ENCODE measurements around the gene KAT8. TPM values are rescaled to one million over a fixed set of nuclear protein-coding genes. Genes with fewer than 3 reads are reported as not detected.

Gene KAT8
- total RNA-seq, 1 donor from 2014 or later, result 72.6 TPM

DNA sequence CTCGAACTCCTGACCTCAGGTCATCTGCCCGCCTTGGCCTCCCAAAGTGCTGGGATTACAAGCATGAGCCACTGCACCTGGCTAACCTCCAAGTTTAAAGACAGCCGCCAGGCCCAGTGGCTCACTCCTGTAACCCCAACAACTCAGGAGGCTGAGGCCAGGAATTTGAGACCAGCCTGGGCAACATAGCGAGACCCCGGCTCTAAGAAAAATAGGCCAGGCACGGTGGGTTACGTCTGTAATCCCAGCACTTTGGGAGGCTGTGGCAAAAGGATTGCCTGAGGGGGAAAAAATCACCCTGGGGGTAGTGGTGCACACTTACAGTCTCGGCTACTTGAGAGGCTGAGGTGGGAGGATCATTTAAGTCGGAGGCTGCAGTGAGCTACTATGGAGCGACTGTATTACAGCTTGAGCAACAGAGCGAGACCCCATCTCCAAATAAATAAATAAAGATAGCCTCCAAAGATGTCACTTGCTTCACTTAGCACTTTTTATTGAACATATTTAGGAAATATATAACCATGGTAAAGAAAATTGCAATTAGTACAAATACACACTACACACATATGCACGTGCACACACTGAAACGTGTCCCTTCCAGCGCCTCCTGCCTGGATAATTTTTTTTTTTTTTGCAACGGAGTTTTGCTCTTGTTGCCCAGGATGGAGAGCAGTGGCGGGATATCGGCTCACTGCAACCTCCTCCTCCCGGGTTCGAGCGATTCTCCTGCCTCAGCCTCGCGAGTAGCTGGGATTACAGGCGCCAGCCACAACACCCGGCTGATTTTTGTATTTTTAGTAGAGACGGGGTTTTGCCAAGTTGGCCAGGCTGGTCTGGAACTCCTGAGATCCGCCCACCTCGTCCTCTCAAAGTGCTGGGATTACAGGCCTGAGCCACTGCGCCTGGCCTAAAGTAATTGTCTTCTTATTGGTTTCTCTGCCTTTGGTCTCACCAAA, 10.7 kb upstream of the KAT8 start:
- TF ChIP-seq, protein P1, sequence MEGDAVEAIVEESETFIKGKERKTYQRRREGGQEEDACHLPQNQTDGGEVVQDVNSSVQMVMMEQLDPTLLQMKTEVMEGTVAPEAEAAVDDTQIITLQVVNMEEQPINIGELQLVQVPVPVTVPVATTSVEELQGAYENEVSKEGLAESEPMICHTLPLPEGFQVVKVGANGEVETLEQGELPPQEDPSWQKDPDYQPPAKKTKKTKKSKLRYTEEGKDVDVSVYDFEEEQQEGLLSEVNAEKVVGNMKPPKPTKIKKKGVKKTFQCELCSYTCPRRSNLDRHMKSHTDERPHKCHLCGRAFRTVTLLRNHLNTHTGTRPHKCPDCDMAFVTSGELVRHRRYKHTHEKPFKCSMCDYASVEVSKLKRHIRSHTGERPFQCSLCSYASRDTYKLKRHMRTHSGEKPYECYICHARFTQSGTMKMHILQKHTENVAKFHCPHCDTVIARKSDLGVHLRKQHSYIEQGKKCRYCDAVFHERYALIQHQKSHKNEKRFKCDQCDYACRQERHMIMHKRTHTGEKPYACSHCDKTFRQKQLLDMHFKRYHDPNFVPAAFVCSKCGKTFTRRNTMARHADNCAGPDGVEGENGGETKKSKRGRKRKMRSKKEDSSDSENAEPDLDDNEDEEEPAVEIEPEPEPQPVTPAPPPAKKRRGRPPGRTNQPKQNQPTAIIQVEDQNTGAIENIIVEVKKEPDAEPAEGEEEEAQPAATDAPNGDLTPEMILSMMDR (conservative IDR thresholded peaks at IDR 0.05), result no peak
- DNase-seq (ENCODE audit: low read depth, low spot score), result no peak
- Mint-ChIP-seq H3K4me3 (peak overlapping the region; percentile 90), H3K4me1 (peaks cover 16% of the 10 kb centered on the region), H3K27ac (ENCODE audit: unreplicated experiment) (no peak overlapping the region), H3K27me3 (ENCODE audit: low read depth) (no peaks in the 10 kb centered on the region), H3K9me3 (no peaks in the 10 kb centered on the region), H3K36me3 (ENCODE audit: low read depth) (peaks cover 3% of the 10 kb centered on the region)

DNA sequence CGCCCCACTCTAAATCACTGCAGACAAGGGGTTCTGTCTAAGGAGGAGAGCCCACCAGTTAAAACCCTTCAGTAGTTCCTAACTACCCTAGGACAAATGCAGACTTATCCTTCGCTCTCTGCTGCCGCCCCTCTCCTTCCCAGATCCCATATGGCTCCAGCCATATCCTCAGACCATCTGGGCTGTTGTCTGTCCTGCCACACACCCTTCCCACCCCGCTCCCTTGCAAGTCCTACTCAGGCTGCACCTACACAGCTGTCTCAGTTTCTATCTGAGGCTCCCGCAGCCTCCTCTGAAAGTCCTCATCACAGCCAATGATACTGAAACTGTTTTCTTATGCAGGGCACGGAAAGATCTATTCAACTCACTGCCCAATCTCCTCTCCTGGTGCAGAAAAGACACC, 10.0 kb upstream of the KAT8 start:
- H3K36me3 Mint-ChIP-seq (ENCODE audit: low read depth), result peaks cover 3% of the 10 kb centered on the region
- peaks cover 16% of the 10 kb centered on the region for H3K4me1 Mint-ChIP-seq
- no peaks in the 10 kb centered on the region for H3K27me3 Mint-ChIP-seq (ENCODE audit: low read depth)
- H3K27ac Mint-ChIP-seq (ENCODE audit: unreplicated experiment), result no peak overlapping the region
- H3K4me3 Mint-ChIP-seq, result peak overlapping the region; percentile 90
- TF ChIP-seq, protein P1 (conservative IDR thresholded peaks at IDR 0.05), result no peak
- H3K9me3 Mint-ChIP-seq, result no peaks in the 10 kb centered on the region
- DNase-seq (ENCODE audit: low read depth, low spot score), result no peak

DNA sequence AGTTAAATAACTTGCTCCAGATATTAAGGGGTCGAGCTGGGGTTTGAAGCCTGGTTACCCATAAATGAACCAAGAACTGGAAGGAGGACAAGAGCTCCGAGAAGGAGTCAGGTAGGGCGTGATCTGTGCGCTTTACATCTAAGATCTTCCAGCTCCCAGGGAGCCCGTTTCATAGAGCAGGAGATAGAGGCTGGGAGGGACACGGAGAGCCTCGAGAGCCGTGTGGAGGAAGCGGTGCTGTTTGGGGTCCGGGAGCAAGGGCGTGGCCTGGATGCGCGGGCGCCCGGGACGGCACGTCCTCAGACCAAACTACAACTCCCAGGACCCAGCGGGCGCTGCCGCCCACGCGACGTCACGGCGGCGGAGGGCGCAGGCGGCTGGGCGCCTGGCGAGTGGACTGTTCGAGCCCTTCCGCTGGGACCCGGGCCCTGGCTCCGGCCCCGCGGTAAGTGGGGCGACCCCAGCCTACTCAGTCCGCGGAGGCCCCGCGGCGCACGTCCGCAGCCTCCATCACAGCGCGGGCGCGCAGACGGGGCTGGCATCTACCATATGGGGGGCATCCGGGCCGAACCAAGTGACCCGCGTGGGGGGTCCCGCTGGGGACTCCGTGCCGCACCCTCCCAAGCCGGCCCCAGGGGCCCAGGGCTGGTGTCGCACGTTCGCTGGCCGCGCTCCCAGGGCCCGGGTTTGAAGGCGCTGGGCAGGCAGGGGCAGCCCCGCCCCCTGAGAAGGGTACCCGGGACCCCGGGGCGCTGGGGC, 9.2 kb upstream of the KAT8 start, which contains the start of gene BCKDK:
TSS of gene BCKDK (plus strand) at position 352 of the 759 bp plus-strand sequence. CDS start 838 bp downstream, outside the sequence.
- Mint-ChIP-seq H3K27me3 (ENCODE audit: low read depth) (no peaks in the 10 kb centered on the region), H3K4me1 (peaks cover 16% of the 10 kb centered on the region), H3K4me3 (peak within 1 kb of the TSS; percentile 90), H3K36me3 (ENCODE audit: low read depth) (peaks cover 3% of the 10 kb centered on the region), H3K27ac (ENCODE audit: unreplicated experiment) (no peak within 1 kb of the TSS), H3K9me3 (no peaks in the 10 kb centered on the region)
- TF ChIP-seq, protein P1 (conservative IDR thresholded peaks at IDR 0.05), result no peak
- peak; percentile 63 for DNase-seq (ENCODE audit: low read depth, low spot score)

DNA sequence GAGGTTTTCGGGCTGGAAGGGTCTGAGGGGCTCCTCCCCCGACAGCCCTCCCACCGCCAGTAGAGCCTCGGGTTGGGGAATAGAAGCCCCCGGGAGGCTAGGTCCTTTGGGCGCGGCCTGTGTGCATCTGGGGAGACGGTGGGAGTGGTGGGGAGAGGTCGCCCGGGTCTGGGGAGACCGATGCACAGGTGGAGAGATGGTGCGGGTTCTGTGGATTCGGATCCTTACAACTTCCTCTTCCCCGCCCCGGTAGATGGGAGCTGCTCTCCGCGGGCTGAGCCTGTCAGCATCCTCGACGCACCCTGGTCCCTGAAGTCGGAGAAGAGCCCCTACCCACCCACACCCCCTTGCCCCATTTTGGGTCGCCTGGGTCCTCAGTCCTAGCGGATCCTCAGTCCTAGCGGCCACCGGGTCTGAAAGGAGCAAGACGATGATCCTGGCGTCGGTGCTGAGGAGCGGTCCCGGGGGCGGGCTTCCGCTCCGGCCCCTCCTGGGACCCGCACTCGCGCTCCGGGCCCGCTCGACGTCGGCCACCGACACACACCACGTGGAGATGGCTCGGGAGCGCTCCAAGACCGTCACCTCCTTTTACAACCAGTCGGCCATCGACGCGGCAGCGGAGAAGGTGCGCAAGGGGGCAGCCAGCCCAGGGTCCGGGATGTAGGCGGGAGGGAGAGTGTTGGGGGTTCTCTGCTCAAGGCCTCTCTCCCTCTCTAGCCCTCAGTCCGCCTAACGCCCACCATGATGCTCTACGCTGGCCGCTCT, 8.5 kb upstream of the KAT8 start:
- H3K4me3 Mint-ChIP-seq, result peak overlapping the region; percentile 87
- peaks cover 16% of the 10 kb centered on the region for H3K4me1 Mint-ChIP-seq
- no peak for DNase-seq (ENCODE audit: low read depth, low spot score)
- TF ChIP-seq, protein P1 (conservative IDR thresholded peaks at IDR 0.05), result no peak
- no peak overlapping the region for H3K27ac Mint-ChIP-seq (ENCODE audit: unreplicated experiment)
- H3K36me3 Mint-ChIP-seq (ENCODE audit: low read depth), result peaks cover 3% of the 10 kb centered on the region
- no peaks in the 10 kb centered on the region for H3K27me3 Mint-ChIP-seq (ENCODE audit: low read depth)
- no peaks in the 10 kb centered on the region for H3K9me3 Mint-ChIP-seq

DNA sequence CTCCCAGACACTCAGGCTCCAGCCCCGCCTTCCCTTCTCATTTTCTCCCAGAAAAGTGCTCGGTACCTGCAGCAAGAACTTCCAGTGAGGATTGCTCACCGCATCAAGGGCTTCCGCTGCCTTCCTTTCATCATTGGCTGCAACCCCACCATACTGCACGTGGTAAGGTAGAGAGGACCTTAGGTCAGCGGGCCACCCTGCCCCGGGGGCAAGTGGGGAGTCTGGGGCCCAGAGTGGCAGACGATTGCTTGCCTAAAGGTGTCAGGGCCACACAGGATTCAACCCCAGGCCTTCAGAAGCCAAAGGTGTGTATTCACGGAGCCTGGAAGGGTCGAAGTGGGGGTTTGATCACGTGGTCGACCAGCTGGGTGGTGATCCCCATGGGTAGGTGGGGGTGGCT, 7.8 kb upstream of the KAT8 start:
- TF ChIP-seq, protein P1 (conservative IDR thresholded peaks at IDR 0.05), result no peak
- Mint-ChIP-seq H3K9me3 (no peaks in the 10 kb centered on the region), H3K4me3 (peak overlapping the region; percentile 87), H3K4me1 (peaks cover 16% of the 10 kb centered on the region), H3K36me3 (ENCODE audit: low read depth) (peaks cover 3% of the 10 kb centered on the region), H3K27ac (ENCODE audit: unreplicated experiment) (no peak overlapping the region), H3K27me3 (ENCODE audit: low read depth) (no peaks in the 10 kb centered on the region)
- no peak for DNase-seq (ENCODE audit: low read depth, low spot score)
